Measurements from ENCODE around the gene SLC37A4.
A peak's percentile ranks its signal among the peaks of the same experiment; 100 is the strongest.

DNA sequence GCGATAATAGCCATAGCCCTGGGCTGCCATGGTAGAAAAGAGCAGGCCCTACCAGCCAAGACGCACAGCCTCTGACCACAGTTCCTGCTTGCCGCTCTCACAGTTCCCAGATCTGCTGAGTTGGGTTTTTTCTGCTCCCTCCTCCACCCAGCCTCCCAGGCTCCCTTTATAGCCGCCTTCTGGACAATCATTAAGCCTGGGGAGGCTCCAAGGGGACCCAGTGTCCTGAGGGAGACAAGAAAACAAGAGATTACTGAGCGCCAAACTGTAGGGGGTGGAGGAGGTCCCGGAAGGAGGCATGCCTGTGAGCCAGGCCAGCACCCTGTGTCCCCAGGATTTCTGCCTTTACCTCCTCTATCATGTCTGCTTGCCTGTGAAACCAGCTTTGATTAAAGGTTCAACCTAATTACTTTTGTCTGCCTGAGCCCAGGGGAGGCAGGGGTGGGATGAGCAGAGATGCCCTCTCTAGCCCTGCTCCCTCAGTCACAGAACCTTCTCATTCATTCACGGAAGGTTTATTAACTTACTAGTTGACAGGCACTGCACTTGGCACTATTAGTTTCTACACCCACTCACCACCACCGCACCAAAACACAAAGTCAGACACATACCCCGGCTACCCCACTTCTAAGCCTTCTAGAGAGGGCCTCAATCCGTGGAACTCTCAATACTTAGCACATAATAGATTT is 1.2 kb downstream of the SLC37A4 start:
- TF ChIP-seq PRPF4 (IDR thresholded peaks at IDR 0.05; ENCODE audit: low read depth, low read length, poor library complexity, severe bottlenecking) = no peak
- TF ChIP-seq PTBP1 (IDR thresholded peaks at IDR 0.05; ENCODE audit: low read depth, low read length, poor library complexity, severe bottlenecking) = no peak
- no peak for TF ChIP-seq HIVEP1 (CRISPR knock-in tag; IDR thresholded peaks at IDR 0.05)
- TF ChIP-seq, protein P1, sequence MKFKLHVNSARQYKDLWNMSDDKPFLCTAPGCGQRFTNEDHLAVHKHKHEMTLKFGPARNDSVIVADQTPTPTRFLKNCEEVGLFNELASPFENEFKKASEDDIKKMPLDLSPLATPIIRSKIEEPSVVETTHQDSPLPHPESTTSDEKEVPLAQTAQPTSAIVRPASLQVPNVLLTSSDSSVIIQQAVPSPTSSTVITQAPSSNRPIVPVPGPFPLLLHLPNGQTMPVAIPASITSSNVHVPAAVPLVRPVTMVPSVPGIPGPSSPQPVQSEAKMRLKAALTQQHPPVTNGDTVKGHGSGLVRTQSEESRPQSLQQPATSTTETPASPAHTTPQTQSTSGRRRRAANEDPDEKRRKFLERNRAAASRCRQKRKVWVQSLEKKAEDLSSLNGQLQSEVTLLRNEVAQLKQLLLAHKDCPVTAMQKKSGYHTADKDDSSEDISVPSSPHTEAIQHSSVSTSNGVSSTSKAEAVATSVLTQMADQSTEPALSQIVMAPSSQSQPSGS (CRISPR knock-in tag; IDR thresholded peaks at IDR 0.05) = no peak
- TF ChIP-seq, protein P2, sequence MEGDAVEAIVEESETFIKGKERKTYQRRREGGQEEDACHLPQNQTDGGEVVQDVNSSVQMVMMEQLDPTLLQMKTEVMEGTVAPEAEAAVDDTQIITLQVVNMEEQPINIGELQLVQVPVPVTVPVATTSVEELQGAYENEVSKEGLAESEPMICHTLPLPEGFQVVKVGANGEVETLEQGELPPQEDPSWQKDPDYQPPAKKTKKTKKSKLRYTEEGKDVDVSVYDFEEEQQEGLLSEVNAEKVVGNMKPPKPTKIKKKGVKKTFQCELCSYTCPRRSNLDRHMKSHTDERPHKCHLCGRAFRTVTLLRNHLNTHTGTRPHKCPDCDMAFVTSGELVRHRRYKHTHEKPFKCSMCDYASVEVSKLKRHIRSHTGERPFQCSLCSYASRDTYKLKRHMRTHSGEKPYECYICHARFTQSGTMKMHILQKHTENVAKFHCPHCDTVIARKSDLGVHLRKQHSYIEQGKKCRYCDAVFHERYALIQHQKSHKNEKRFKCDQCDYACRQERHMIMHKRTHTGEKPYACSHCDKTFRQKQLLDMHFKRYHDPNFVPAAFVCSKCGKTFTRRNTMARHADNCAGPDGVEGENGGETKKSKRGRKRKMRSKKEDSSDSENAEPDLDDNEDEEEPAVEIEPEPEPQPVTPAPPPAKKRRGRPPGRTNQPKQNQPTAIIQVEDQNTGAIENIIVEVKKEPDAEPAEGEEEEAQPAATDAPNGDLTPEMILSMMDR (CRISPR knock-in tag; IDR thresholded peaks at IDR 0.05) = peak; percentile 28
- TF ChIP-seq TBX2 (CRISPR knock-in tag; IDR thresholded peaks at IDR 0.05; ENCODE audit: borderline replicate concordance) = peak; percentile 15; the same call in 1 of the 2 replicates

Data from HepG2 (cell line).